Measurements from ENCODE around the gene FBN3. TPM values are rescaled to one million over a fixed set of nuclear protein-coding genes. Genes with fewer than 3 reads are reported as not detected.
"Not testable (repeated sequence)": the region's sequence is repeated elsewhere in the genome, so short reads cannot be mapped to it uniquely, and the experiment has no call there.

Gene FBN3
- total and polyA plus RNA-seq, 5 donors = not detected

GRCh38 chr19:8045872-8046568 lies 103.4 kb downstream of the FBN3 start:
- intact Hi-C loops (cut with DNase I) = no loop called here

GRCh38 chr19:8044018-8044417 lies 105.4 kb downstream of the FBN3 start:
- Histone ChIP-seq H3K9me3 (ENCODE audit: control insufficient read depth, low read length) (no peaks in the 10 kb centered on the region), H3K27ac (ENCODE audit: low read length) (no peak overlapping the region), H3K27me3 (ENCODE audit: control insufficient read depth, insufficient read depth) (no peaks in the 10 kb centered on the region), H3K4me3 (ENCODE audit: low read length) (no peak overlapping the region), H3K4me1 (ENCODE audit: control insufficient read depth, insufficient read depth, low read length) (no peaks in the 10 kb centered on the region)
- WGBS = 79% methylated on average over 10 of the region's 10 CpGs
- intact Hi-C loops (cut with DNase I) = no loop called here
- ATAC-seq (no peak), DNase-seq (no peak)

More at GRCh38 chr19:8045872-8046568, 103.4 kb downstream of the FBN3 start:
- DNase-seq (no peak), ATAC-seq (no peak)
- WGBS = 68% methylated on average over 10 of the region's 10 CpGs
- H3K4me3 ChIP-seq (ENCODE audit: low read length) = no peak overlapping the region
- no peak overlapping the region for H3K27ac ChIP-seq (ENCODE audit: low read length)
- no peaks in the 10 kb centered on the region for H3K9me3 ChIP-seq (ENCODE audit: control insufficient read depth, low read length)
- H3K27me3 ChIP-seq (ENCODE audit: control insufficient read depth, insufficient read depth) = no peaks in the 10 kb centered on the region
- no peaks in the 10 kb centered on the region for H3K4me1 ChIP-seq (ENCODE audit: control insufficient read depth, insufficient read depth, low read length)

GRCh38 chr19:8042900-8043299 lies 106.5 kb downstream of the FBN3 start:
- DNase-seq (no peak), ATAC-seq (no peak)
- H3K27ac ChIP-seq (ENCODE audit: low read length) = no peak overlapping the region
- 88% methylated on average over 9 of the region's 9 CpGs for WGBS
- H3K4me3 ChIP-seq (ENCODE audit: low read length) = no peak overlapping the region
- no peaks in the 10 kb centered on the region for H3K9me3 ChIP-seq (ENCODE audit: control insufficient read depth, low read length)
- H3K4me1 ChIP-seq (ENCODE audit: control insufficient read depth, insufficient read depth, low read length) = no peaks in the 10 kb centered on the region
- H3K27me3 ChIP-seq (ENCODE audit: control insufficient read depth, insufficient read depth) = no peaks in the 10 kb centered on the region
- intact Hi-C loops (cut with DNase I) = no loop called here

- Histone ChIP-seq H3K27me3 (ENCODE audit: control insufficient read depth, insufficient read depth) (no peaks in the 10 kb centered on the region), H3K9me3 (ENCODE audit: control insufficient read depth, low read length) (no peaks in the 10 kb centered on the region), H3K4me3 (ENCODE audit: low read length) (no peak overlapping the region), H3K4me1 (ENCODE audit: control insufficient read depth, insufficient read depth, low read length) (no peaks in the 10 kb centered on the region), H3K27ac (ENCODE audit: low read length) (no peak overlapping the region)
- ATAC-seq = no peak
- 64% methylated on average over 7 of the region's 7 CpGs for WGBS
- intact Hi-C loops (cut with DNase I) = no loop called here
- no peak for DNase-seq
These were observed 107.9 kb downstream of the FBN3 start for GRCh38 chr19:8041531-8041931.

- H3K9me3 ChIP-seq (ENCODE audit: control insufficient read depth, low read length) = no peaks in the 10 kb centered on the region
- intact Hi-C loops (cut with DNase I) = no loop called here
- WGBS = 99% methylated on average over 3 of the region's 3 CpGs
- H3K27me3 ChIP-seq (ENCODE audit: control insufficient read depth, insufficient read depth) = no peaks in the 10 kb centered on the region
- no peak overlapping the region for H3K4me3 ChIP-seq (ENCODE audit: low read length)
- no peaks in the 10 kb centered on the region for H3K4me1 ChIP-seq (ENCODE audit: control insufficient read depth, insufficient read depth, low read length)
- ATAC-seq = no peak
- H3K27ac ChIP-seq (ENCODE audit: low read length) = no peak overlapping the region
- no peak for DNase-seq
These were observed 110.2 kb downstream of the FBN3 start for GRCh38 chr19:8039231-8039630.

GRCh38 chr19:8038815-8039214 lies 110.6 kb downstream of the FBN3 start:
- H3K4me3 ChIP-seq (ENCODE audit: low read length) = no peak overlapping the region
- H3K9me3 ChIP-seq (ENCODE audit: control insufficient read depth, low read length) = no peaks in the 10 kb centered on the region
- intact Hi-C loops (cut with DNase I) = no loop called here
- no peak overlapping the region for H3K27ac ChIP-seq (ENCODE audit: low read length)
- no peaks in the 10 kb centered on the region for H3K27me3 ChIP-seq (ENCODE audit: control insufficient read depth, insufficient read depth)
- ATAC-seq (no peak), DNase-seq (no peak)
- WGBS = 82% methylated on average over 6 of the region's 6 CpGs
- no peaks in the 10 kb centered on the region for H3K4me1 ChIP-seq (ENCODE audit: control insufficient read depth, insufficient read depth, low read length)

GRCh38 chr19:8036434-8037099 lies 112.8 kb downstream of the FBN3 start:
- no peaks in the 10 kb centered on the region for H3K27me3 ChIP-seq (ENCODE audit: control insufficient read depth, insufficient read depth)
- intact Hi-C loops (cut with DNase I) = no loop called here

GRCh38 chr19:8034178-8034525 lies 115.2 kb downstream of the FBN3 start:
- DNase-seq = no peak
- Histone ChIP-seq H3K9me3 (ENCODE audit: control insufficient read depth, low read length) (no peaks in the 10 kb centered on the region), H3K27me3 (ENCODE audit: control insufficient read depth, insufficient read depth) (no peaks in the 10 kb centered on the region), H3K4me3 (ENCODE audit: low read length) (no peak overlapping the region), H3K27ac (ENCODE audit: low read length) (no peak overlapping the region), H3K4me1 (ENCODE audit: control insufficient read depth, insufficient read depth, low read length) (no peaks in the 10 kb centered on the region)
- 87% methylated on average over 6 of the region's 6 CpGs for WGBS
- ATAC-seq = no peak
- intact Hi-C loops (cut with DNase I) = no loop called here

More at GRCh38 chr19:8036434-8037099, 112.8 kb downstream of the FBN3 start:
- no peak overlapping the region for H3K4me3 ChIP-seq (ENCODE audit: low read length)
- 68% methylated on average over 7 of the region's 7 CpGs for WGBS
- no peak for DNase-seq
- no peak for ATAC-seq
- H3K9me3 ChIP-seq (ENCODE audit: control insufficient read depth, low read length) = no peaks in the 10 kb centered on the region
- H3K27ac ChIP-seq (ENCODE audit: low read length) = no peak overlapping the region
- H3K4me1 ChIP-seq (ENCODE audit: control insufficient read depth, insufficient read depth, low read length) = no peaks in the 10 kb centered on the region

- WGBS = 57% methylated on average over 22 of the region's 22 CpGs
- intact Hi-C loops (cut with DNase I); H3K4me3 ChIP-seq (ENCODE audit: low read length); H3K4me1 ChIP-seq (ENCODE audit: control insufficient read depth, insufficient read depth, low read length); DNase-seq; H3K27me3 ChIP-seq (ENCODE audit: control insufficient read depth, insufficient read depth); H3K9me3 ChIP-seq (ENCODE audit: control insufficient read depth, low read length); H3K27ac ChIP-seq (ENCODE audit: low read length); ATAC-seq: not testable (repeated sequence)
These were observed 115.9 kb downstream of the FBN3 start for GRCh38 chr19:8033287-8034177.

- WGBS = 78% methylated on average over 8 of the region's 8 CpGs
- H3K4me3 ChIP-seq (ENCODE audit: low read length) = no peak overlapping the region
- no peak overlapping the region for H3K27ac ChIP-seq (ENCODE audit: low read length)
- no peaks in the 10 kb centered on the region for H3K27me3 ChIP-seq (ENCODE audit: control insufficient read depth, insufficient read depth)
- no peak for DNase-seq
- intact Hi-C loops (cut with DNase I) = no loop called here
- ATAC-seq = no peak
- no peaks in the 10 kb centered on the region for H3K4me1 ChIP-seq (ENCODE audit: control insufficient read depth, insufficient read depth, low read length)
- no peaks in the 10 kb centered on the region for H3K9me3 ChIP-seq (ENCODE audit: control insufficient read depth, low read length)
These were observed 118.4 kb downstream of the FBN3 start for GRCh38 chr19:8030960-8031359.

- WGBS = 33% methylated on average over 12 of the region's 12 CpGs
- no peaks in the 10 kb centered on the region for H3K27me3 ChIP-seq (ENCODE audit: control insufficient read depth, insufficient read depth)
- ATAC-seq = no peak
- intact Hi-C loops (cut with DNase I) = no loop called here
- no peaks in the 10 kb centered on the region for H3K4me1 ChIP-seq (ENCODE audit: control insufficient read depth, insufficient read depth, low read length)
- no peak overlapping the region for H3K4me3 ChIP-seq (ENCODE audit: low read length)
- no peak for DNase-seq
- H3K9me3 ChIP-seq (ENCODE audit: control insufficient read depth, low read length) = no peaks in the 10 kb centered on the region
- no peak overlapping the region for H3K27ac ChIP-seq (ENCODE audit: low read length)
These were observed 120.4 kb downstream of the FBN3 start for GRCh38 chr19:8028951-8029491.
